Tibial artery (tissue), 4 donors: Measurements from ENCODE around the gene ZNHIT2.

ENCODE experiments used
- DNase-seq, 2 donors: peaks; one replicate each; pipeline ENCODE4 v3.0.0-alpha.2; 2019
- H3K27ac ChIP-seq, 2 donors: fragments of 200-600 bp; sonication (generic) in 1 of 2; 1 replicate in 1 of 2; 2 replicates in 1 of 2; pipeline ENCODE4 v1.5.1; 2018 to 2019; ENCODE audit warnings: mild to moderate bottlenecking in 1 of 2
- H3K27me3 ChIP-seq, 2 donors: fragments of 200-600 bp; sonication (generic) in 1 of 2; one replicate each; pipeline versions ENCODE4 v1.5.1 to v1.6.0; 2016 to 2019
- H3K36me3 ChIP-seq, 3 donors: fragments of 200-600 bp; sonication (generic) in 2 of 3; one replicate each; pipeline ENCODE4 v1.5.1; 2016 to 2019; ENCODE audit warnings: mild to moderate bottlenecking in 2 of 3
- H3K4me1 ChIP-seq, 4 donors: fragments of 200-600 bp; sonication (generic) in 2 of 4; 1 replicate in 3 of 4; 2 replicates in 1 of 4; pipeline ENCODE4 v1.5.1; 2016 to 2019
- H3K4me3 ChIP-seq, 2 donors: fragments of 200-600 bp; sonication (generic) in 1 of 2; 1 replicate in 1 of 2; 2 replicates in 1 of 2; pipeline ENCODE4 v1.5.1; 2018 to 2019; ENCODE audit warnings: mild to moderate bottlenecking in 2 of 2
- H3K9me3 ChIP-seq, 3 donors: fragments of 200-600 bp; sonication (generic) in 1 of 3; one replicate each; pipeline ENCODE4 v1.5.1; 2016 to 2019
- intact Hi-C: fragments of 100-400 bp; cut with DNase I; formaldehyde crosslinking; loops from one replicate; pipeline ENCODE4 v1.15.0; 2023; ENCODE audit warnings: low total_unique reads
- TF ChIP-seq, protein P1 (sequence below), 2 experiments: fragments of 200-600 bp in 1 of 2; fragments of 450-650 bp in 1 of 2; IDR thresholded peaks; one replicate each; pipeline ENCODE4 v1.5.1; 2017 to 2019; ENCODE audit warnings: antibody characterized with exemption in 2 of 2, mild to moderate bottlenecking in 1 of 2, moderate library complexity in 1 of 2

Gene ZNHIT2

GRCh38 chr11:65117206-65118096 is at the start of gene ZNHIT2:
ZNHIT2 (minus strand) TSS chr11:65117701; CDS start chr11:65117653, 48 bp downstream.
- peak; percentile 99 to 100 for DNase-seq
- peak within 1 kb of the TSS; percentile 76 to 85 for H3K27ac ChIP-seq
- no peaks in the 10 kb centered on the region for H3K27me3 ChIP-seq
- peaks cover 18 to 53% (median 38%) of the 10 kb centered on the region in 3 donors for H3K36me3 ChIP-seq
- H3K9me3 ChIP-seq, result no peaks in the 10 kb centered on the region
- H3K4me3 ChIP-seq, result peak within 1 kb of the TSS; percentile 61 to 81
- peaks cover 9 to 42% (median 38%) of the 10 kb centered on the region in 4 donors for H3K4me1 ChIP-seq
- TF ChIP-seq, protein P1, sequence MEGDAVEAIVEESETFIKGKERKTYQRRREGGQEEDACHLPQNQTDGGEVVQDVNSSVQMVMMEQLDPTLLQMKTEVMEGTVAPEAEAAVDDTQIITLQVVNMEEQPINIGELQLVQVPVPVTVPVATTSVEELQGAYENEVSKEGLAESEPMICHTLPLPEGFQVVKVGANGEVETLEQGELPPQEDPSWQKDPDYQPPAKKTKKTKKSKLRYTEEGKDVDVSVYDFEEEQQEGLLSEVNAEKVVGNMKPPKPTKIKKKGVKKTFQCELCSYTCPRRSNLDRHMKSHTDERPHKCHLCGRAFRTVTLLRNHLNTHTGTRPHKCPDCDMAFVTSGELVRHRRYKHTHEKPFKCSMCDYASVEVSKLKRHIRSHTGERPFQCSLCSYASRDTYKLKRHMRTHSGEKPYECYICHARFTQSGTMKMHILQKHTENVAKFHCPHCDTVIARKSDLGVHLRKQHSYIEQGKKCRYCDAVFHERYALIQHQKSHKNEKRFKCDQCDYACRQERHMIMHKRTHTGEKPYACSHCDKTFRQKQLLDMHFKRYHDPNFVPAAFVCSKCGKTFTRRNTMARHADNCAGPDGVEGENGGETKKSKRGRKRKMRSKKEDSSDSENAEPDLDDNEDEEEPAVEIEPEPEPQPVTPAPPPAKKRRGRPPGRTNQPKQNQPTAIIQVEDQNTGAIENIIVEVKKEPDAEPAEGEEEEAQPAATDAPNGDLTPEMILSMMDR (IDR thresholded peaks at IDR 0.05), result peak; percentile 93 to 96
- intact Hi-C loops, result loop anchor here (5.0 to 10.0 kb wide), 2 partner anchors 105 to 193 kb away; partner anchors contain the start of genes ARL2 and PPP2R5B

GRCh38 chr11:65166893-65167292 is 49.4 kb upstream of the ZNHIT2 start:
- peaks cover 0 to 4% (median 0%) of the 10 kb centered on the region in 4 donors for H3K4me1 ChIP-seq
- TF ChIP-seq, protein P1 (IDR thresholded peaks at IDR 0.05), result no peak
- no peaks in the 10 kb centered on the region for H3K9me3 ChIP-seq
- no peak overlapping the region for H3K27ac ChIP-seq
- H3K4me3 ChIP-seq, result no peak overlapping the region
- intact Hi-C loops, result no loop called here
- no peaks in the 10 kb centered on the region for H3K27me3 ChIP-seq
- no peaks in the 10 kb centered on the region for H3K36me3 ChIP-seq
- DNase-seq, result no peak

GRCh38 chr11:65165410-65166317 is 48.2 kb upstream of the ZNHIT2 start:
- intact Hi-C loops, result no loop called here
- H3K27ac ChIP-seq, result peak overlapping the region in 1 of 2 donors; percentile 22
- TF ChIP-seq, protein P1 (IDR thresholded peaks at IDR 0.05), result no peak
- H3K36me3 ChIP-seq, result no peaks in the 10 kb centered on the region
- peaks cover 0 to 4% (median 0%) of the 10 kb centered on the region in 4 donors for H3K4me1 ChIP-seq
- peak overlapping the region; percentile 1 to 32 for H3K4me3 ChIP-seq
- H3K27me3 ChIP-seq, result no peaks in the 10 kb centered on the region
- no peaks in the 10 kb centered on the region for H3K9me3 ChIP-seq
- DNase-seq, result no peak

GRCh38 chr11:65163684-65164083 is 46.2 kb upstream of the ZNHIT2 start:
- Histone ChIP-seq H3K9me3 (no peaks in the 10 kb centered on the region), H3K36me3 (no peaks in the 10 kb centered on the region), H3K4me3 (no peak overlapping the region), H3K4me1 (peaks cover 0 to 4% (median 0%) of the 10 kb centered on the region in 4 donors), H3K27me3 (no peaks in the 10 kb centered on the region), H3K27ac (no peak overlapping the region)
- no peak for DNase-seq
- TF ChIP-seq, protein P1 (IDR thresholded peaks at IDR 0.05), result no peak
- intact Hi-C loops, result no loop called here

- H3K9me3 ChIP-seq, result no peaks in the 10 kb centered on the region
- no peaks in the 10 kb centered on the region for H3K27me3 ChIP-seq
- H3K4me1 ChIP-seq, result no peaks in the 10 kb centered on the region
- H3K27ac ChIP-seq, result no peak overlapping the region
- DNase-seq, result no peak
- TF ChIP-seq, protein P1 (IDR thresholded peaks at IDR 0.05), result no peak
- no peaks in the 10 kb centered on the region for H3K36me3 ChIP-seq
- intact Hi-C loops, result no loop called here
- H3K4me3 ChIP-seq, result no peak overlapping the region
These were observed 43.1 kb upstream of the ZNHIT2 start for GRCh38 chr11:65160643-65161042.
